Measurements from ENCODE around the gene SCN1B. TPM values are rescaled to one million over a fixed set of nuclear protein-coding genes. Genes with fewer than 3 reads are reported as not detected.

SCN1B gene
- total and polyA plus RNA-seq, 4 donors = 5.8 to 24.0 (median 16.7) TPM

GRCh38 chr19:35040826-35041547 is 10.7 kb downstream of the SCN1B start:
- Histone ChIP-seq H3K4me1 (ENCODE audit: control insufficient read depth, insufficient read depth, low read length) (peaks cover 31% of the 10 kb centered on the region), H3K36me3 (ENCODE audit: control insufficient read depth, insufficient read depth, low read length) (peaks cover 21% of the 10 kb centered on the region), H3K4me3 (ENCODE audit: low read depth, low read length) (no peak overlapping the region), H3K27me3 (ENCODE audit: control insufficient read depth, insufficient read depth, low read length) (peaks cover 6% of the 10 kb centered on the region), H3K9me3 (ENCODE audit: control insufficient read depth, insufficient read depth, low read length) (no peaks in the 10 kb centered on the region), H3K27ac (ENCODE audit: low read depth, low read length) (no peak overlapping the region)
- WGBS (ENCODE audit: insufficient coverage) = 29% methylated on average over 33 of the region's 36 CpGs
- peak in 1 of 6 donors; percentile 44 for DNase-seq (ENCODE audit: low read depth in 4 of 6, low spot score in 6 of 6)

GRCh38 chr19:35041548-35042055 is 11.3 kb downstream of the SCN1B start, which contains the start of gene HPN:
Gene HPN, plus strand, starts transcription at chr19:35041721. Its CDS starts 786 bp downstream, at chr19:35042507.
- H3K9me3 ChIP-seq (ENCODE audit: control insufficient read depth, insufficient read depth, low read length) = no peaks in the 10 kb centered on the region
- H3K27me3 ChIP-seq (ENCODE audit: control insufficient read depth, insufficient read depth, low read length) = peaks cover 6% of the 10 kb centered on the region
- peaks cover 21% of the 10 kb centered on the region for H3K36me3 ChIP-seq (ENCODE audit: control insufficient read depth, insufficient read depth, low read length)
- 57% methylated on average over 8 of the region's 19 CpGs for WGBS (ENCODE audit: insufficient coverage)
- H3K4me3 ChIP-seq (ENCODE audit: low read depth, low read length) = no peak within 1 kb of the TSS
- H3K4me1 ChIP-seq (ENCODE audit: control insufficient read depth, insufficient read depth, low read length) = peaks cover 31% of the 10 kb centered on the region
- DNase-seq (ENCODE audit: low read depth in 4 of 6, low spot score in 6 of 6) = no peak
- no peak within 1 kb of the TSS for H3K27ac ChIP-seq (ENCODE audit: low read depth, low read length)

GRCh38 chr19:35042056-35042730 is 11.9 kb downstream of the SCN1B start:
- Histone ChIP-seq H3K27ac (ENCODE audit: low read depth, low read length) (no peak overlapping the region), H3K4me3 (ENCODE audit: low read depth, low read length) (no peak overlapping the region), H3K9me3 (ENCODE audit: control insufficient read depth, insufficient read depth, low read length) (no peaks in the 10 kb centered on the region), H3K4me1 (ENCODE audit: control insufficient read depth, insufficient read depth, low read length) (peaks cover 31% of the 10 kb centered on the region), H3K36me3 (ENCODE audit: control insufficient read depth, insufficient read depth, low read length) (peaks cover 20% of the 10 kb centered on the region), H3K27me3 (ENCODE audit: control insufficient read depth, insufficient read depth, low read length) (peaks cover 6% of the 10 kb centered on the region)
- DNase-seq (ENCODE audit: low read depth in 4 of 6, low spot score in 6 of 6) = no peak
- WGBS (ENCODE audit: insufficient coverage) = 71% methylated on average over 14 of the region's 14 CpGs

DNA sequence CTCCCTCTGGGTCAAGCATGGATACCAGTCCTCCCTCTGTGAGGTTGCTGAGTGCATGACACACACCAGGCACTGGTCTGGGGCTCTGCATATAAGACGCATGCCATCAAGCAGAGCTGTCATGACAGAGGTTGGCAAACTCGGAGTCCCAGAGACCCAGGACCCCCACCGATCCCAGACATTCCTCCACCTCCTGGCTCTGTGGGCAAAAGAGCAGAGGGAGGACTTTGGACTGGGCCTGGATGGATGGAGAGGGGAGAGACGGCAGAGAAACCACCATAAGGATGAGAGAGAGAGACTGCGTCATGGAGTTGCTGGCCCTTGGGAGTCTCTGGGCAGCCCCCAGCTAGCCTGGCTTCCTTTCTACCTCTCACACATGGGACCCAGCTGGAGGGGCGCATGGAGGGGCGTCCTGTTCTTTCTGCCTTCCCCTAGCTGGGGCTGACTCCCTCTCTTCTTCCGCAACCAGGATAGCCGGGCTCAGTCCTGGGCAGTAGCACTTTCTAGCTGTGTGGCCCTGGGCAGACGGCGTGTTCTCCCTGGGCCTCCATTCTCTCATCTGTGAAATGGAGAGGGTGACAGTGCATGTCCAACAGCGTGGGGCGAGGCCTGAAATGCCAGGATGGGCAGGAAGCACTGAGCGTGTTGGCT is 12.8 kb downstream of the SCN1B start:
- Histone ChIP-seq H3K36me3 (ENCODE audit: control insufficient read depth, insufficient read depth, low read length) (peaks cover 14% of the 10 kb centered on the region), H3K4me3 (ENCODE audit: low read depth, low read length) (no peak overlapping the region), H3K4me1 (ENCODE audit: control insufficient read depth, insufficient read depth, low read length) (peaks cover 28% of the 10 kb centered on the region), H3K27ac (ENCODE audit: low read depth, low read length) (no peak overlapping the region), H3K27me3 (ENCODE audit: control insufficient read depth, insufficient read depth, low read length) (peaks cover 6% of the 10 kb centered on the region), H3K9me3 (ENCODE audit: control insufficient read depth, insufficient read depth, low read length) (no peaks in the 10 kb centered on the region)
- WGBS (ENCODE audit: insufficient coverage) = 89% methylated on average over 9 of the region's 14 CpGs
- no peak for DNase-seq (ENCODE audit: low read depth in 4 of 6, low spot score in 6 of 6)

- no peak overlapping the region for H3K4me3 ChIP-seq (ENCODE audit: low read depth, low read length)
- peaks cover 29% of the 10 kb centered on the region for H3K4me1 ChIP-seq (ENCODE audit: control insufficient read depth, insufficient read depth, low read length)
- H3K27ac ChIP-seq (ENCODE audit: low read depth, low read length) = no peak overlapping the region
- peaks cover 6% of the 10 kb centered on the region for H3K27me3 ChIP-seq (ENCODE audit: control insufficient read depth, insufficient read depth, low read length)
- 82% methylated on average over 14 of the region's 14 CpGs for WGBS (ENCODE audit: insufficient coverage)
- no peak for DNase-seq (ENCODE audit: low read depth in 4 of 6, low spot score in 6 of 6)
- H3K9me3 ChIP-seq (ENCODE audit: control insufficient read depth, insufficient read depth, low read length) = no peaks in the 10 kb centered on the region
- peaks cover 14% of the 10 kb centered on the region for H3K36me3 ChIP-seq (ENCODE audit: control insufficient read depth, insufficient read depth, low read length)
These were observed 13.6 kb downstream of the SCN1B start for GRCh38 chr19:35043906-35044305.

- WGBS (ENCODE audit: insufficient coverage) = 70% methylated on average over 8 of the region's 9 CpGs
- no peak overlapping the region for H3K4me3 ChIP-seq (ENCODE audit: low read depth, low read length)
- H3K27me3 ChIP-seq (ENCODE audit: control insufficient read depth, insufficient read depth, low read length) = peaks cover 6% of the 10 kb centered on the region
- DNase-seq (ENCODE audit: low read depth in 4 of 6, low spot score in 6 of 6) = peak in 3 of 6 donors; percentile 42 to 75 (median 69)
- H3K4me1 ChIP-seq (ENCODE audit: control insufficient read depth, insufficient read depth, low read length) = peaks cover 28% of the 10 kb centered on the region
- H3K9me3 ChIP-seq (ENCODE audit: control insufficient read depth, insufficient read depth, low read length) = no peaks in the 10 kb centered on the region
- peaks cover 9% of the 10 kb centered on the region for H3K36me3 ChIP-seq (ENCODE audit: control insufficient read depth, insufficient read depth, low read length)
- H3K27ac ChIP-seq (ENCODE audit: low read depth, low read length) = no peak overlapping the region
These were observed 14.2 kb downstream of the SCN1B start for GRCh38 chr19:35044317-35045117.

DNA sequence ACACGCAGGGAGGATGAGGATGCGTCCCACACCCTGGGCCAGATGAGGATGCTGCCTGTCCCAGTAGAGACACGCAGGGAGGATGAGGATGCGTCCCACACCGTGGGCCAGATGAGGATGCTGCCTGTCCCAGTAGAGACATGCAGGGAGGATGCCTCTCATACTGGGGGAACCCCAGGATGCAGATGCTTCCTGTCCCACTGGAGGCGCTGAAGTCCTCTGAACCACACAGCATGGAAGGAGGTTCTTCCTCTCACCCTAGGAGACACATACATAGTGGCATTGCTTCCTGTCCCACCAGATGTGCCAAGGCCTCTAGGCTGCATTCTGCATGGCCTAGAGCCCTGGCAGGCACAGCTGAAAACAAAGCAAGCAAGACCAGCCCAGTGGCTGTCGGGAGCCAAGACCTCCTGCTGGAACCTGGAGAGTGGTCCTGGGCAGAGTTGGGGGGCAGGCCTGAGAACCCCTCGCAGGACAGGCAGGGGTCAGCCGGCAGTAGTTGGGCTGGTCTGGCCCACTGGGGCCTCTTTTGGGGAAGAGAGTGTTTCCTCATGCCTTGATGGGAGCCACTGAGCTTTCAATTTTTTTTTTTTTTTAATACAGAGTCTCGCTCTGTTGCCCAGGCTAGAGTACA is 15.5 kb downstream of the SCN1B start:
- Histone ChIP-seq H3K36me3 (ENCODE audit: control insufficient read depth, insufficient read depth, low read length) (peaks cover 5% of the 10 kb centered on the region), H3K27me3 (ENCODE audit: control insufficient read depth, insufficient read depth, low read length) (peaks cover 2% of the 10 kb centered on the region), H3K27ac (ENCODE audit: low read depth, low read length) (no peak overlapping the region), H3K9me3 (ENCODE audit: control insufficient read depth, insufficient read depth, low read length) (no peaks in the 10 kb centered on the region), H3K4me1 (ENCODE audit: control insufficient read depth, insufficient read depth, low read length) (peaks cover 15% of the 10 kb centered on the region), H3K4me3 (ENCODE audit: low read depth, low read length) (no peak overlapping the region)
- peak in 1 of 6 donors; percentile 28 for DNase-seq (ENCODE audit: low read depth in 4 of 6, low spot score in 6 of 6)
- 59% methylated on average over 8 of the region's 10 CpGs for WGBS (ENCODE audit: insufficient coverage)

- 80% methylated on average over 4 of the region's 5 CpGs for WGBS (ENCODE audit: insufficient coverage)
These were observed 16.2 kb downstream of the SCN1B start for GRCh38 chr19:35046461-35046860.

More at GRCh38 chr19:35046461-35046860, 16.2 kb downstream of the SCN1B start:
- no peak for DNase-seq (ENCODE audit: low read depth in 4 of 6, low spot score in 6 of 6)
- H3K27ac ChIP-seq (ENCODE audit: low read depth, low read length) = no peak overlapping the region
- no peaks in the 10 kb centered on the region for H3K27me3 ChIP-seq (ENCODE audit: control insufficient read depth, insufficient read depth, low read length)
- no peak overlapping the region for H3K4me3 ChIP-seq (ENCODE audit: low read depth, low read length)
- peaks cover 9% of the 10 kb centered on the region for H3K4me1 ChIP-seq (ENCODE audit: control insufficient read depth, insufficient read depth, low read length)
- H3K36me3 ChIP-seq (ENCODE audit: control insufficient read depth, insufficient read depth, low read length) = peaks cover 5% of the 10 kb centered on the region
- no peaks in the 10 kb centered on the region for H3K9me3 ChIP-seq (ENCODE audit: control insufficient read depth, insufficient read depth, low read length)

All from spinal cord (tissue), 10 donors.